ENCODE data around the gene MAPKBP1.
A peak's percentile ranks its signal among the peaks of the same experiment; 100 is the strongest.

The MAPKBP1 gene

DNA sequence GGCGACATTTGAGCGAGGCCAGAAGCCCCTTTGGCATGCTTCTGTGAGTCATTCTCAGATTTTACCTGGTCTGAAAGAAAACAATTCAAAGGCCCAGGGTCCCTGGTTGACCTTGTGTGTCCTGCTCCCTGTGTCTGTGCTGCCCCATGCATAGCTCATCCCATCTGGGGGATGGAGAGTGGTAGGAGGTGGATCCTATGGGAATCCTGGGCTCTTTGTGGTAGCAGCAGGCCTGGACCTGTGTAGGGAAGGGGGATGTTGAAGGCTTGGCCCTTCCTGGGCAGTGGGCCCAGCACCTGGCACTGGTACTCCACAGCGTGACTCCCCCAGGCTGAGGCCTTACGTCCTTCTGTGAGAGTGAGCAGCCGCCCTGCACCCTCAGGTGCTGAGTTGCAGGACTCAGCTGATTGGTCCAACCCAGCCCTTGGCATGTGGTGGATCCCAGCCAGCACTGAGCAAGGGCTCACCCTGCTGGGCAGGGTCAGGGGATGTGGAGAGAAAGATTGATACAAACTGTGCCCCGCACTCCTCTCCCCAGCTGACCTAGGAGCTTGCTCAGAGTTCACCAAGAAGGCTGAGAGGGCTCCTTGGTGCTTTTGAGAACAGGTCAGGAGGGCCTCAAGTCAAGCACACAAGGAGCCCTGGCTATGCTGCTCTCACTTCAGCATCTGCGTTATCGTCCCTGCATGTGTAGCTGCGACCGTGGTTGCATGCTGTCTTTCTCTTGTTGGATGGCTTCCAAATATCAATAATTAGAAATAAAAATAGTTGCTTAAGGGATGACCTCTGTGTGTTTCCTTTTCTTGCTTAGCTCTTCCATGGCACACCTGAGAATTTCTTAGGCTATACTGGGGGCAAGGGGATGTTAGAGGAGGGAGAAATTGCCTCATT, 32.3 kb downstream of the MAPKBP1 start:
- FAIRE-seq: no peak

GRCh38 chr15:41809121-41809520, 34.8 kb downstream of the MAPKBP1 start:
- FAIRE-seq: no peak

DNA sequence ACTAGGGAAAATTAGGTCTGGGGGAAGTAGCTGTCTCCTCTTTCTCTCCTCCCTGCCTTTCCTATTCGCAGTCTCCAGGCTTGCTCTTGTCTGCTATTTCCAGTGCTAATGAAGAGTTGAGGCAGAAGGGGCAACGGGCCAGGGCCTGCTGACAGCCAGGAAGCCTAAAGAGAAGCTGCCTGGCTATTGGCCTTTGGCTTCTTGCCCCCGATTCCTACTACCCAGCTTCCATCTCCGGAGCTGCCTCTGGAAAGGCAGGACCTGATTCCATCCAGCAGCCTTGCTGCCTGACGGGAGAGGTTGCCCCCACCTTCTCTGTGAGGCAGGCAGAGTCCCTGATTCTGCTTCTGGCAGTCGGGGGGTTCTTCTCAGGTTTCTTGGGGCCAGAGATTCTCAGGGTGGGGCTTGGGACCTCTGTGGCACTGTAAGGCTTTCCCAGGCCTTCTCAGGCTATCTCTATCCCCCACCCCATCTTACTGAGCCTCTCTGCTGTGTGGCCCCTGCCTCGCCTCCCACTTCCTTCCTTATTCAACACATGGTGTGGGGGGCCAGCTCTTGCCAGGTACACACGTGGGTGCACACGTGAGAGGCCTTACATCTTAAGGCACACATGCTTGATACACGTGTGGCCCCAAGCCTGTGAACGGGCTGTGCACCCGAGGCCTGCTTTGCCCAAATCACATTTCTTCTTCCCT, 35.4 kb downstream of the MAPKBP1 start:
- FAIRE-seq: no peak

DNA sequence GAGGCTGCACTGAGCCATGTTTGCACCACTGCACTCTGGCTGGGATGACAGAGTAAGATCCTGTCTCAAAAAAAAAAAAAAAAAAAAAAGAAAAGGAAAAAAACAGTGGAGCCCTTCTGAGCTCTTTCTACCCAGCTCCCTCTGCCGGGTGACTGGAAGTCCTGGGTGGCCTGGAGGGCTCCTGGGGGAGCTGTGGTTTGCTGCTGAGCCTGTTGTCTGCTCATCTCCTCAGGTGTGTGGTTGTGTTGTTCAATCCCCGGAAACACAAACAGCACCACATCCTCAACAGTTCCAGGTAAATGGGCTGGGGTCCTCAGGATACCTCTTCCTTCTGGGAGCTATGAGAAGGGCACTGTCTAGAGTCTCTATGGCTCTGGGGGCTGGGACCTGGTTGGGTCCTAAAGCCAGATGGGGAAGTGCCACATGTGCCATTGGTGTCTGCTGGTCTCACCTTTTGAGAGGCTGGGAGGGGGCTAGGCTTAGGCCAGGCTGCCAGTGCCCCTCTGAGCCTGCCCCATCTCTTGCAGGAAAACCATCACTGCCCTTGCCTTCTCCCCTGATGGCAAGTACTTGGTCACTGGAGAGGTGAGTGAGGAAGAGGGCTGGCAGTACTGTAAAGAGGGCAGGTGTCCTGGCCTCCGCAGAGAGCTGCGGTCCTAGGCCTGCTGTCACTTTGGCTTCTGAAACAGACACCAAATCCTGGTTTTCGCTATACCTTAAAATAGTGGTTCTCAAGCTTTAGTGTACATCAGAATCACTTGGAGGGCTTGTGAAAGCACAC, 36.6 kb downstream of the MAPKBP1 start:
- FAIRE-seq: no peak

DNA sequence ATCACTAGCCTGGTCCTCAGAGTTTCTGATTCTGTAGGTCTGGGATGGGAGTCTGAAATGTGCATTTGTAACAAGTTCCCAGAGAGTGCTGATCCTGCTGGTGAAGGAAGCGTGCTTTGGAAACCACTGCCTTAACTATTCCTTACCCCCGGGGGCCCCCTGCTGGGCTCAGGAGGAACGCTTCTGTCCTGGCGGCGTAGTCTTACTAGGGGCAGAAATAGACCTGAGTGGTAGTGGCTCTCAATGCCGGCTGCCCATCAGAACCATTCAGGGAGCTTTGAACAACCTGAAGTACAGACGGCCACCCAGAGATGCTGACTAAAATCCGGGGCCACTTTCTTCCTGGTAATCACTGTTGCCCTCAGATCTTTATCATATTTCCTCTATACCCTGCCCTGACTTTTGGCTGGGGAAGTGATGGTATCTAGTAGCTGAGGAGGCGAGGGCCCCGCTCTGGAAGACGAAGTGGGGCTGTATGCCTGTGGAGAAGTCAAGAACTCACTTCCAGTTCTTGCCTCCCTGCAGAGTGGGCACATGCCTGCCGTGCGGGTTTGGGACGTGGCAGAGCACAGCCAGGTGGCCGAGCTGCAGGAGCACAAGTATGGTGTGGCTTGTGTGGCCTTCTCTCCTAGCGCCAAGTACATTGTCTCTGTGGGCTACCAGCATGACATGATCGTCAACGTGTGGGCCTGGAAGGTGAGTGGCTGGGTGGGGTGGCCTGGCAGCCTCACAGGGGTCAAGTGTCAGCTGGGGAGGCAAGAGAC, 37.3 kb downstream of the MAPKBP1 start:
- peak; percentile 70 for FAIRE-seq

DNA sequence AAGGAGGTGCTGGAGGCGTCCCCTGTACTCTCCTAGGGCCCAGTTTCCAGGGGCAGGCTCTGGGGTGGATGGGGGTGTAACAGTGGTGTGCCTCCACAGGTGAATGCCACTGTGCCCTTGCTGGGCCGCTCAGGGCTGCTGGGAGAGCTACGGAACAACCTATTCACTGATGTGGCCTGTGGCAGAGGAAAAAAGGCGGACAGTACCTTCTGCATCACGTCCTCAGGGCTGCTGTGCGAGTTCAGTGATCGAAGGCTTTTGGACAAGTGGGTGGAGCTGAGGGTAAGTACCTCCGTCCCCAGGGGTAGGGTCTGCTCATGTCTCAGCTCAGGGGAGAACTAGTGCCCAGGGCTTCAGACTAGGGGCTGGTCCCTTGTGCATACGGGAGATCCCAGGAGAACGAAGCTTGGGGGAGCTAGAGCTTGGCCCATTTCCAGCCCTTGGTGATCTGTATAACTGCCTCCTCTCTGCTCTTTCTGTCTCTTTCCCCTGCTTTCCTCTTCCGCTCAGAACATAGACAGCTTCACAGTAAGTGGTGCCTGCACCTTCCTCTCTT, 38.6 kb downstream of the MAPKBP1 start:
- no peak for FAIRE-seq

DNA sequence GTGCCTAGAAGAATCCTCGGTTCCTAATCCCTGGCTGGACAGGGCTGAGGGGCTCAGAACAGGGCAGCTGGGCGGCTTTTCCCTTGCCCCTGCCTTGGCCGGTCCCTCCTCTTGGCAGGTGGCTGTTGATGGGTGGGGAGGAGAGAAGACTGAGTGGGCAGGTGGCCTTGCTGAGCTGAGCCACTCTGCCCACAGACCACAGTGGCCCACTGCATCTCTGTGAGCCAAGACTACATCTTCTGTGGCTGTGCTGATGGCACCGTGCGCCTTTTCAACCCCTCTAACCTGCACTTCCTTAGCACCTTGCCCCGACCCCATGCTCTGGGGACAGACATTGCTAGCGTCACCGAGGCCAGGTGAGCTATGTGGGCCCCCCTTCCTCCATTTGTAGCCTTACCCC, 39.1 kb downstream of the MAPKBP1 start:
- FAIRE-seq: no peak

DNA sequence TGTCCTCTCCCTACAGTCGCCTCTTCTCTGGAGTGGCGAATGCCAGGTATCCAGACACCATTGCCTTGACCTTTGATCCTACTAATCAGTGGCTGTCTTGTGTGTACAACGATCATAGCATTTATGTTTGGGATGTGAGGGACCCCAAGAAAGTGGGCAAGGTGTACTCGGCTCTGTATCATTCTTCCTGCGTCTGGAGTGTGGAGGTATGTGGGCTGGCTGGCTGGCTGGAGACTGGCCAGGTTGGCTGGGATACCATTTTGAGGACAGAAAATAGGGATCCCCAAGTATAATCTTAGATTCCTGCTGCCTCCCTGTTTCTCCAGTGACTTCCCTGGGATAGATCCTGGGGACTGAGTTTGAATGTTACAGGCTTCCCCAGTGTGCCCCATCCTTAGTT, 40.2 kb downstream of the MAPKBP1 start:
- FAIRE-seq: no peak

GRCh38 chr15:41816788-41817187, 42.5 kb downstream of the MAPKBP1 start:
- no peak for FAIRE-seq

GRCh38 chr15:41817327-41817726, 43.0 kb downstream of the MAPKBP1 start:
- FAIRE-seq: no peak

DNA sequence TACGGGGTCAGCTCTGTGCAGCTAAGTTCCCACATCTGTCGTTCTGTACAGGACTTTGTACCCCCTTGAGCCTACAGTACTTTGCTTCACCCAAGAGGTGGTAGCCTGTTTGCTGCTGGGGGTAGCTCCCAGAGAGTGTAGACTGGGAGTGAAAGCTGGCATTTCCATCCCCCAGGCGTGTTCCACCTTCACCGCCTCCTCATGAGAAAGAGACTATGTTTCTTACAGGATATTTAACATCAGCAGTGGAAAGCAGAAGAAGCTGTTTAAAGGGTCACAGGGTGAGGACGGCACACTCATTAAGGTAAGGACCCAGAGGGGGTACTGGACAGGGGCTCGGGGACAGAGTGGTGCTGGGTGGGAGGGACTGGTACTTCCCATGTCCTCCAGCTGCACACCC, 43.5 kb downstream of the MAPKBP1 start:
- no peak for FAIRE-seq

GRCh38 chr15:41819455-41820050, 45.3 kb downstream of the MAPKBP1 start:
- FAIRE-seq: no peak

GRCh38 chr15:41820791-41821423, 46.6 kb downstream of the MAPKBP1 start:
- FAIRE-seq: no peak

GRCh38 chr15:41821831-41822230, 47.5 kb downstream of the MAPKBP1 start:
- no peak for FAIRE-seq

DNA sequence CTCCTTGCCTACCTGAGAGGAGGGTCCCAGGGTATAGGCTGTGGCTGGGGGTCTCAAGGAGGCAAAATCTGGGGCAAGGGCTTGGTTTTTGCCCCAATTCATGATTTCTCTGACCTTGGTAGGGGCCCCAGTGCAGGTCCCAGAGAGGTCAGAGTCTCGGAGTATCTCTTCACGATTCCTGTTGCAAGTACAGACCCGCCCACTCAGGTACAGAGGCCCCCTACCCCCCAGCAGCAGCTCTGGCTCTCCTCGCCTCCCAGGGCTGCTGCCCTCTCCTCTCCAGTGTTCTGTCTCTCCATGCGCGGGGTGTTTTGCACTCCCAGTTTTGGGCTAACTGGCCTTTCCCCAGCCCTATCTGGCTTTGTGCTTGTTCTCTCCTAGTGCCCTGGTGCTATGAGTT, 48.2 kb downstream of the MAPKBP1 start:
- no peak for FAIRE-seq

DNA sequence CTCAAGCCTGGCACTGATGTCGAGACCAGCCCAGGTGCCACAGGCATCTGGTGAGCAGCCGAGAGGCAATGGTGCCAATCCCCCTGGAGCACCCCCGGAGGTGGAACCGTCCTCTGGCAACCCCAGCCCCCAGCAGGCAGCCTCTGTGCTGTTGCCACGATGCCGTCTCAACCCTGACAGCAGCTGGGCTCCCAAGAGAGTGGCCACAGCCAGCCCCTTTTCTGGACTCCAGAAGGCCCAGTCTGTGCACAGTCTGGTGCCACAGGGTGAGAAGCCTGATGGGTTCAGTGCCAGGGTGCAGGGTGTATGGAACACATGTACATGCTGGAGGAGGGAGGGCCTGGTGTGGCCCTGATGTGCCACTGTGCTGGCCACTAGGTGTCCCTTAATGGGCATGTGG, 48.7 kb downstream of the MAPKBP1 start:
- FAIRE-seq: no peak

- FAIRE-seq: no peak
Measured at GRCh38 chr15:41823502-41823901, 49.2 kb downstream of the MAPKBP1 start.

DNA sequence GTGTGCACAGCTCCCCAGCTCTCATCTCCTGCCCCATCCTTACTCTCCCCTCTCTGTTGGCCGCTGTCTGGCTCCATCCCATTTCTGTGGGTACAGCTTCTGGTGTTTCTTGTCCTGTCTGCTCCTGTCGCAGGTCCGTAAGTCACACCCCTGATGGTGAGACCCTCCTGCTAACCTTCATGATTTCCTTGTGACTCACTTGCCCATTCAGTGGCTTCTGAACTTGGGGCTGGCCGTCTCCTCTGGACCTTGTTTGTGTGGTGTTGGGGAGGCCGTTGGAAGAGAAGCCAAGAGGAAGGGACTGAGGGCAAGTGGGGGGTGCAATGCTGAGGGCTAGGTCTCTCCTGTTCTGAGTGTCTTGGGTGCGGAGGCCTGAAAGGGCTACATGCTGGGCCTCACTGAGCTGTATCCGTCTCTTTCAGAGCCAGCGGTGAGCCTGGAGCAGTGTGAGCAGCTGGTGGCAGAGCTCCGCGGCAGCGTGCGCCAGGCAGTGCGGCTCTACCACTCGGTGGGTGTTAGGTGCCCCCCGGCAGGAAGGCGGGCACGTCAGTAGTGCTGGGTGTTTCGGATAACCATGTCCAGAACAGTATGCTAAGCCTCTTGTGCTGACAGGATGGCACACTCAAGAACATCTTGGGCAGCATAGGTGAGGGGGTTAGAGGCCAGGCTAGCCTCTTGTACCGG, 49.9 kb downstream of the MAPKBP1 start:
- FAIRE-seq: no peak

- FAIRE-seq: no peak
Measured at GRCh38 chr15:41825145-41825544, 50.9 kb downstream of the MAPKBP1 start.

All from endometrium (tissue), 2 donors.